Rectal smooth muscle tissue (tissue), 1 donor: Measurements from ENCODE around the gene LYVE1.
"Not testable (repeated sequence)": the region's sequence is repeated elsewhere in the genome, so short reads cannot be mapped to it uniquely, and the experiment has no call there.

Experiments used
- H3K27ac ChIP-seq: one replicate; pipeline ENCODE4 v1.7.0; 2013; ENCODE audit warnings: low read depth, low read length, inconsistent platforms
- H3K27me3 ChIP-seq: one replicate; pipeline ENCODE4 v1.7.0; 2013; ENCODE audit warnings: low read length; ENCODE audit not compliant: control insufficient read depth, insufficient read depth
- H3K36me3 ChIP-seq: one replicate; pipeline ENCODE4 v1.7.0; 2013; ENCODE audit warnings: low read length; ENCODE audit not compliant: control insufficient read depth, insufficient read depth
- H3K4me1 ChIP-seq: one replicate; pipeline ENCODE4 v1.7.0; 2013; ENCODE audit warnings: low read length; ENCODE audit not compliant: control insufficient read depth, insufficient read depth
- H3K4me3 ChIP-seq: one replicate; pipeline ENCODE4 v1.7.0; 2013; ENCODE audit warnings: low read length
- H3K9ac ChIP-seq: one replicate; pipeline ENCODE4 v1.7.0; 2013; ENCODE audit warnings: low read length

Gene LYVE1

DNA sequence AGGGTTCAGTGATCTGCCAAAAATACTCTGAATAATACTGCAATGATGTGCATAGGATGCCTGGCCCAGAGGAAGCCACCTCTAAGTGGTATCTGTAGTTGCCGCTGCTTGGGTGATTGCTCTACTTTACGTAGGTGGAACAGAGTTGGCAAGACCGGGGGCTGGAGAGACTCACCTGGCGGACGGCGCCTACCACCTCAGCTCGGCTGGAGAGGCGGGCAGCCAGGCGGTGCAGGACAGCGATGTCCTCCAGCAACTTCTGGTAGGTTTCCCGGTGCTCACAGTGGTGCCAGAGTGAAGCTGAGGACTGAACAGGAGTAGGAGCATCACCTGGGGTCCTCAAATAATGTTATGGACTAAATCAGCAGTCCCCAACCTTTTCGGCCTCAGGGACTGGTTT is 34.5 kb upstream of the LYVE1 start:
- peaks cover 7% of the 10 kb centered on the region for H3K36me3 ChIP-seq
- no peaks in the 10 kb centered on the region for H3K27me3 ChIP-seq
- H3K4me3 ChIP-seq: no peak overlapping the region
- H3K9ac ChIP-seq: no peak overlapping the region
- peaks cover 24% of the 10 kb centered on the region for H3K4me1 ChIP-seq
- no peak overlapping the region for H3K27ac ChIP-seq

DNA sequence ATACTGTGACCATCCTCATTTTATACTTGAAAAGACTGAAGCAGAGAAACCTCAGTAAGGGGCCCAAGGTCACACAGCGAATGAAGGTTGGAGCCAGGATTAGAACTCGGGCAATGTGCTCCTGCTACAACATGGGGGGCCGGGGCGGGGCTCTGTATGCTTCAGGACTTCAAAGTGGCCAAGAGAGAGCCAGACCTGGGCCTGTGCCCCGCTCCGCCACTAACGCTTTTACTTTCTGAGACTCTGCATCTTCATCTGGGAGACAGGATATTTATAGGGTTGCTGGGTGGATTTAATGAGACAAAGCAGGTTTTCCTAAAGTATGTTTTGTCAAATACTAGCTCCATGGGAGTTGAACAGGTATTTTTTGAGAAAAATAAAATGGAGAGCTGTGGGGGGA is 33.9 kb upstream of the LYVE1 start:
- no peaks in the 10 kb centered on the region for H3K27me3 ChIP-seq
- H3K4me3 ChIP-seq: no peak overlapping the region
- H3K27ac ChIP-seq: peak overlapping the region; percentile 43
- H3K4me1 ChIP-seq: peaks cover 24% of the 10 kb centered on the region
- peaks cover 7% of the 10 kb centered on the region for H3K36me3 ChIP-seq
- H3K9ac ChIP-seq: no peak overlapping the region

DNA sequence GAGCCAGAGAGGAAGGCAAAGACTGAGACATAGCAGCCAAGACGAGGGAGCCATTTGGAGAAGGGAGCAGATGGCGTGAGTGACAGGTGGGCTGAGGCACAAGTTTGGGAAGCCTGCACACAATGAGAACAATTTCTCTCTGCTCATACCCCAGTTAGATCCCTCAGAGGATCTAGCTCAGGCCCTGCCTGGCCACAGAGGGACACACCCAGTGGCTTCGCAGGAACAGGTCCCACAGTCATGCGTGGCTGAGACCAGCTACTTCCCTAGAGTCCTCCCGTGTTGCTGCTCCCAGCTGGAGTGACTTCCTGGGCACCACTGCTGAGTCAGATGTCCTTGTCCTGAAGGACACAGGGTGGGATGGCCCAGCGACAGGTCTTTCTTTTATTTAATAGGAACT is 33.4 kb upstream of the LYVE1 start:
- peaks cover 7% of the 10 kb centered on the region for H3K36me3 ChIP-seq
- no peak overlapping the region for H3K4me3 ChIP-seq
- no peak overlapping the region for H3K9ac ChIP-seq
- H3K27ac ChIP-seq: peak overlapping the region; percentile 43
- H3K27me3 ChIP-seq: no peaks in the 10 kb centered on the region
- H3K4me1 ChIP-seq: peaks cover 24% of the 10 kb centered on the region

DNA sequence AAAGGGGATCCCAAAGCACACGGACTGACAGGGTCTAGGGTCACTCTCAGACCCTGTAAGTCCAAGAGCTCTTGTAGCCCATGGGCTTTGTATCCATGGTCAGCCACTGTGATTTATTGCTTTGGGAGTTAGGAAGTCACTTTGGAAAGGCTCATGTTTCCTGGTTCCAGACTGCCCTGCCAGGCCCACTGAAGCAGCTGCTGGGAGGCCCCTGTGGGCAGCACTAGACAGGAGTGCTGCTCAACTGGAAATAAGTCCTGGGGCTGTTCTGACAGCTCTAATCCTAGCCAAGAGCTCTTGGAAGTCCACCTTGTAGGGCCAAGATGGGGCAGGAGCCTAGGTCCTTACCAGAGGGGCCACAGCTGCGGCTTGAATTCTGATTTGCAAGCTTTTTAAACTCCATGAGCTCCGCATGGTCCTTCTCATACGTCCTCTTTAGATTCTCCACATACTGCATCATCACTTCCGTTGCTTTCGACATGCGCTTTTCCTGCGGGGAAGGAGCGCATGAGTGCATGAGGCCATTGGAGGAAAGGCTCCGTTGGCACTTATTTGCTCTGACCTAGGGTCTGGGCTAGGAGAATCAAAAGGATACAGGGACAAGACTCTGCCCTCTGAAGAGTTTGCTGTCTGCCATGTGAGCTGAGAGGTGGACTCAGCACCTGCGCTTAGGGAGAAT is 32.2 kb upstream of the LYVE1 start:
- Histone ChIP-seq H3K27me3 (no peaks in the 10 kb centered on the region), H3K4me3 (no peak overlapping the region), H3K4me1 (peaks cover 21% of the 10 kb centered on the region), H3K36me3 (peaks cover 7% of the 10 kb centered on the region), H3K9ac (no peak overlapping the region), H3K27ac (peak overlapping the region; percentile 58)

DNA sequence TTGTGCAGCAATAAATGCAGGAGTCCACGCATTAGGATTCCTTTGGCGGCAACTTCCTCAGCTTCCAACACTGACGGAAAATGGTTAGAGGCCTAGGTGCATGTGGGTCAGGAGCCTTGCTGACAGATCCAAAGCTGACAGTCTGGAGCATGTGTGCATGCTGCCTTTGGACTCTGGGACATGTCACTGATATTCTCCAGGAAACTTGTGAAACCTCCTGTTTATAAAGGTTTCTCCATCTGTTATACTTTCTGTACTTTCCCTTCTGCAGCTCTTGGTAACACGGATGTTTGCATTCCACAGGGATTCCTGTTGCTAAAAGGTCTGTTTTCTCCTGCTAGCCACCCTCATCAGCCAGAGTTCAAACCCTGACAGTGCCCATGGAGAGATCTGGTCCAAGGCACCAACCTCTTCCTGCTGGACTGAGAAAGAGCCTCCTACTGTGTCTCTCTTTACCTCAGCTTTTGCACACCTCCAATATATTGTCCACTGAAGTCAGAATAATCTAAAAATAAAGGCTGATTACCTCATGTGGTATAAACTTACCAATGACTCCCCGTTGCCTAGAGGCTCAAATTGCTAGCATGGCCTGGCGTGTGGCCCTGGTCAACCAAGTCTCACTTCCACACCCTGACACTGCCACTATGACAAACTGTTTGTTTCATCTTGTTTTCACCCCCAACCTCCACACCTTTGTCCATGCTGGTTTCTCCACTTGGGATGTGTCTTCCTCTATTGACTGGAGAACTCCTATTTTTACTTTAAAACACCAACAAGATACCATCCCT is 31.1 kb upstream of the LYVE1 start:
- Histone ChIP-seq H3K4me3 (no peak overlapping the region), H3K27ac (peak overlapping the region; percentile 58), H3K27me3 (no peaks in the 10 kb centered on the region), H3K4me1 (peaks cover 21% of the 10 kb centered on the region), H3K9ac (no peak overlapping the region), H3K36me3 (peaks cover 7% of the 10 kb centered on the region)

DNA sequence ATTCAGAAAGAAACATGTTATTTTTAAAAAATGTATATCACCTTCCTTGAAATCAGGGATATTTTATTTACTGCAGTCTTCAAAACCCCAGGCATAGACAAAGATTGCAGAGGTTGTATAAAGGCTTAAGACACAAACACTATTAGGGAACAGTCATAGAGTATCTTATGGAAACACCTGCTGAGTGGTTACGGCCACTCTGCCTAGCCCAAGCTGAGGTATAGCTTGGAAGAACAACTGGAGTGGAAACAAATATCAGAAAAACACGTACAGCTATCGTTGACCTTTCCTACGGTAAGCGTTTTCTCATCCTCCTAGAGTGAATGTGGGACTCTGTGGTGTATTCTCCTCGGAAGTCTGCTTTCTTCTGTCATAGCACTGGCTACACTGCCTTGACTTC is 30.4 kb upstream of the LYVE1 start:
- Histone ChIP-seq H3K27ac (peak overlapping the region; percentile 11), H3K4me3 (no peak overlapping the region), H3K36me3 (peaks cover 7% of the 10 kb centered on the region), H3K27me3 (no peaks in the 10 kb centered on the region), H3K9ac (no peak overlapping the region), H3K4me1 (peaks cover 16% of the 10 kb centered on the region)

DNA sequence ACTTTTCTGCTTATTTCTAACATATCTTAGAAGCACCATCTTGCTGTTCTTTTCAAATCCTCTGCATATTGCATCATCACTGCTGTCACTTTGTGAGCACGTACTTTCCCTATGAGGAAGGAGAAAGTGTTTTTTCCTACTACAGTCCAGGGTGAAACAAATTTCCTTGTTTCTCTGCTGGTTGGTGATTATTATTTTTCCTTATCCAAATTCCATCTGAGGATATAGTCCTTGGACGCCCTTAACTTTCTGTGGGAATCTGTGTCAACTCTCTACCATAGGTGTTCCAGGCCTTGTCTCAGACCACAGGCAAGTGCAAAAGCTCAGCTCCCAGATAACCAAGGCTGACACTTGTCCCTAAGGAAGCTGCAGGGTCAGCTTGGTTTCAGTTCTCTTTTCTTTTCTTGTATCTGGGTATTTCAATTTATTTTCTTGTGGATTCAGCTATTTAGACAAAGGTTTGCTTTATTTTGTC is 29.4 kb upstream of the LYVE1 start:
- Histone ChIP-seq H3K9ac (no peak overlapping the region), H3K27ac (no peak overlapping the region), H3K27me3 (no peaks in the 10 kb centered on the region), H3K4me1 (peaks cover 16% of the 10 kb centered on the region), H3K4me3 (no peak overlapping the region), H3K36me3 (peaks cover 7% of the 10 kb centered on the region)

DNA sequence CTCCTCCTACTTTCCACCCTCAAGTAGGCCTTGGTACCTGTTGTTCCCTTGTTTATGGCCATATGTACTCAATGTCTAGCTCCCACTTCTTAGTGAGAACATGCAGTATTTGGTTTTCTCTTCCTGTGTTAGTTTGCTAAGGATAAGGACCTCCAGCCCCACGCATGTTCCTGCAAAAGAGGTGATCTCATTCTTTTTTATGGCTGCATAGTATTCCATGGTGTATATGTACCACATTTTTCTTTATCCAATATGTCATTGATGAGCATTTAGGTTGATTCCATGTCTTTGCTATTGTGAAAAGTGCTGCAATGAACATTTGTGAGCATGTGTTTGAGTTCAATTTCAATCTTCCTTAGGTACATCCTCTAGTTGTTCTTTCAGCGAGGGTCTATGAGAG is 27.4 kb upstream of the LYVE1 start:
- not testable (repeated sequence) for H3K27ac ChIP-seq, H3K4me3 ChIP-seq, H3K27me3 ChIP-seq, H3K9ac ChIP-seq, H3K36me3 ChIP-seq
- peaks cover 16% of the 10 kb centered on the region for H3K4me1 ChIP-seq

DNA sequence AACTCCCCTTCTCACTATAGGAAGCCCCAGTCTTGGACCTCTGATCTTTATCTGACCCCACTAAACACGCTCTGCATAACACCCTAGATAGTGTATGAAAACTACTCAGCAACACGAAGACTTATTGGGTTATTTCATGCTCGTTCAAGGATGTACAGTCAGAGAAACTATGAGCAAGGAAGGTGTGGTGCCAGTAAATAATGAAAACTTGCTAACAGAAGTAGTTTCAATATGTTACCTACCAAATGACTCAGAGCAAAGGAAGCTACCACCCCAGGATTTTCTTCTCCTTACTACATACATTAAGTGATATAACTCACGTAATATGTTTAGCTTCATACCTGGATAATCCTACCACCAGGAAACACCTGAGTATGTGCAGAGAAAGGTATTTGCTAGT is 25.9 kb upstream of the LYVE1 start:
- Histone ChIP-seq H3K27ac (no peak overlapping the region), H3K4me1 (peaks cover 4% of the 10 kb centered on the region), H3K4me3 (no peak overlapping the region), H3K27me3 (no peaks in the 10 kb centered on the region), H3K9ac (no peak overlapping the region), H3K36me3 (no peaks in the 10 kb centered on the region)

DNA sequence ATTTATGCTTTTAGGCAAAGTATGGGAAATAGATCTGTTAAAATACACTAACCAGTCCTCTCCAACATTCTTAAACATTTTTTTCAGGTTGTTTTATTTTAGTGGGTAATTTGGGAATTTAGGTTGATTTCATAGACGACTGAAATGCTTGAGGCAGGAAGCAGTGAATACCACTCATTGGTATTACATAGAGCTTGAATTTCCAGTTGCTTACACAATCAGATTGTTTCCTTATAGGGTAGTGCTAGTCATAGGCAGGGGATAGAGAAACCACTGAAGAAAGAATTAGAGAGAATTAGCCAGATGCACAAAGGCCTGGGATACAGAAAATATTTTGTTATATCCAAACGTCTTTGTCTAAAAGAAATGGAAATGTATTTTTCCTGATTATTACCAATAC is 23.9 kb upstream of the LYVE1 start:
- Histone ChIP-seq H3K27me3 (no peaks in the 10 kb centered on the region), H3K4me3 (no peak overlapping the region), H3K27ac (no peak overlapping the region), H3K4me1 (no peaks in the 10 kb centered on the region), H3K9ac (no peak overlapping the region), H3K36me3 (no peaks in the 10 kb centered on the region)

DNA sequence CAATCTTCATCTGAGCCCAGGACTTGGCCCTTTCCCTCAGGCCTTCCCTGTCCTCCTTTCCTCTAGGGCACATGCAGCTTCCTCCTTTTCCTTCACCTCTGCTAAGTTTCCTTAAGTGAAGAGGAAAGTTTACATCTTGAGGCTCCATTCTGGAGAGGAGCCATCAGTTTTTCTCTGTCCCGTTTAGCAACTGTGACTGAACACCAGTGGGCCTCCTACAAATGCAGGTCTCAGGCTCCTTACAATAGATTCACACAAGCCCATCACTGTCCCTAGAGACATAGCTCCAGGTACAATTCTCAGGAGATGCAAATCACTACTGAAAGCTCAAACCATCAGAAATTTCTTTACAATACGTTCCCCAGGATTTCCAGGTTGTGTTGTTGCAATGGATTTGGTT is 23.3 kb upstream of the LYVE1 start:
- no peak overlapping the region for H3K4me3 ChIP-seq
- H3K4me1 ChIP-seq: no peaks in the 10 kb centered on the region
- H3K9ac ChIP-seq: no peak overlapping the region
- no peaks in the 10 kb centered on the region for H3K36me3 ChIP-seq
- H3K27me3 ChIP-seq: no peaks in the 10 kb centered on the region
- H3K27ac ChIP-seq: no peak overlapping the region

DNA sequence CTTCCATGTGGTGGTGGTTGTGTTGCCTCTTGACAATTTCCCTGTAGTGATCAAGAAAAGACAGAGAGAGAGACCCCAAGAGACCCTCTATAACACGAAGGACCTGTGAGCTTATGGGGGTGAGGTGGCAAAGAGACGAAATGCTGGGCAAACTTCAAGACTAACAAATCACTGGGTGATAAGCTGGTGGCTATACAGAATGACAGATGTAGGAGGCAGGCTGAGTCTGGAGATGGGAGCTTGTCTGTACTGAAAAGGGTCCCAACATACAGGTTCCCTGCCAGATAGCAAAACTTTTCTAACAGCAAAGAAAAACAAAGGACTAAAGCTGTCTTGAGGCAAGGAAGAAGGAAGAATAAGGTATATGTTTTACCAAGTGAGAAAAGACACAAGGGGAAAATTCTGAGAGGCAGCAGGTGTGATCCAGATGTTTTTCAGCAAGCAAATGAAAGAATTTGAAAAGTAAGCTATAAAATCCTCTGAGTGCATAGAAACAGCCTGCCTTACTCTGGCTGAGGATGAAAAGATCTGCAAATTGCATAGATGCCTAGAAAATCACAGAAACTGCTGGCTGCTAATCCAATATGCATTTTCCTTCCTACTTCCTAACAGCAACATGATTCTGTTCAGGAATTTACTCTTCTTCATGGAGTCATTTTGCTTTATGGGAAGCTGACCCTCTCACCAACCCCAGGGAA is 21.9 kb upstream of the LYVE1 start:
- H3K27me3 ChIP-seq: no peaks in the 10 kb centered on the region
- no peak overlapping the region for H3K4me3 ChIP-seq
- H3K27ac ChIP-seq: no peak overlapping the region
- H3K36me3 ChIP-seq: no peaks in the 10 kb centered on the region
- H3K9ac ChIP-seq: no peak overlapping the region
- H3K4me1 ChIP-seq: no peaks in the 10 kb centered on the region
